NOMO-1 treated with dmso at 0.1 percent for 144 hours (cell line): ENCODE measurements around the gene ABI3BP.

Source experiments
- DNase-seq: peaks from one replicate; lab custom pipeline; 2025; ENCODE audit not compliant: unreplicated experiment; lab: John Stamatoyannopoulos, UW

The ABI3BP gene

GRCh38 chr3:100838157-100838556 lies 155.1 kb downstream of the ABI3BP start:
- DNase-seq = no peak

GRCh38 chr3:100836661-100837060 lies 156.6 kb downstream of the ABI3BP start:
- no peak for DNase-seq

GRCh38 chr3:100834332-100834731 lies 158.9 kb downstream of the ABI3BP start:
- no peak for DNase-seq

- DNase-seq = no peak
These were observed 159.7 kb downstream of the ABI3BP start for GRCh38 chr3:100833483-100833882.

GRCh38 chr3:100831629-100832028 lies 161.6 kb downstream of the ABI3BP start:
- no peak for DNase-seq

GRCh38 chr3:100830931-100831330 lies 162.3 kb downstream of the ABI3BP start:
- DNase-seq = no peak

- DNase-seq = no peak
These were observed 167.6 kb downstream of the ABI3BP start for GRCh38 chr3:100825574-100825973.

GRCh38 chr3:100815583-100815982 lies 177.6 kb downstream of the ABI3BP start:
- no peak for DNase-seq

GRCh38 chr3:100813828-100814227 lies 179.4 kb downstream of the ABI3BP start:
- no peak for DNase-seq

GRCh38 chr3:100811779-100812507 lies 181.3 kb downstream of the ABI3BP start:
- DNase-seq = no peak

- DNase-seq = no peak
These were observed 182.6 kb downstream of the ABI3BP start for GRCh38 chr3:100810671-100811070.

GRCh38 chr3:100804631-100805030 lies 188.6 kb downstream of the ABI3BP start:
- DNase-seq = no peak

GRCh38 chr3:100803711-100804110 lies 189.5 kb downstream of the ABI3BP start:
- no peak for DNase-seq

GRCh38 chr3:100802126-100802525 lies 191.1 kb downstream of the ABI3BP start:
- DNase-seq = no peak

- no peak for DNase-seq
These were observed 195.2 kb downstream of the ABI3BP start for GRCh38 chr3:100798012-100798411.

GRCh38 chr3:100796556-100796955 lies 196.7 kb downstream of the ABI3BP start:
- no peak for DNase-seq

- DNase-seq = no peak
These were observed 203.6 kb downstream of the ABI3BP start for GRCh38 chr3:100789579-100789978.

GRCh38 chr3:100783619-100784018 lies 209.6 kb downstream of the ABI3BP start:
- DNase-seq = no peak

- DNase-seq = no peak
These were observed 210.3 kb downstream of the ABI3BP start for GRCh38 chr3:100782906-100783305.

GRCh38 chr3:100782348-100782747 lies 210.9 kb downstream of the ABI3BP start:
- no peak for DNase-seq

GRCh38 chr3:100781301-100781700 lies 211.9 kb downstream of the ABI3BP start:
- no peak for DNase-seq

- DNase-seq = no peak
These were observed 213.1 kb downstream of the ABI3BP start for GRCh38 chr3:100780071-100780622.

GRCh38 chr3:100779480-100779879 lies 213.7 kb downstream of the ABI3BP start:
- no peak for DNase-seq
